GM10266 (cell line): ENCODE measurements around the gene PODNL1.

Source experiments
- DNase-seq: peaks from one replicate; pipeline ENCODE4 v3.0.0; 2012; ENCODE audit errors: extremely low spot score
- TF ChIP-seq, protein P1 (sequence below): IDR thresholded peaks from 2 replicates; pipeline ENCODE4 v1.5.1; 2012; ENCODE audit warnings: mild to moderate bottlenecking, low read depth; ENCODE audit not compliant: control insufficient read depth, insufficient read depth; ENCODE audit errors: missing control alignments

PODNL1 gene

GRCh38 chr19:13984186-13984585 lies 46.0 kb upstream of the PODNL1 start:
- TF ChIP-seq, protein P1, sequence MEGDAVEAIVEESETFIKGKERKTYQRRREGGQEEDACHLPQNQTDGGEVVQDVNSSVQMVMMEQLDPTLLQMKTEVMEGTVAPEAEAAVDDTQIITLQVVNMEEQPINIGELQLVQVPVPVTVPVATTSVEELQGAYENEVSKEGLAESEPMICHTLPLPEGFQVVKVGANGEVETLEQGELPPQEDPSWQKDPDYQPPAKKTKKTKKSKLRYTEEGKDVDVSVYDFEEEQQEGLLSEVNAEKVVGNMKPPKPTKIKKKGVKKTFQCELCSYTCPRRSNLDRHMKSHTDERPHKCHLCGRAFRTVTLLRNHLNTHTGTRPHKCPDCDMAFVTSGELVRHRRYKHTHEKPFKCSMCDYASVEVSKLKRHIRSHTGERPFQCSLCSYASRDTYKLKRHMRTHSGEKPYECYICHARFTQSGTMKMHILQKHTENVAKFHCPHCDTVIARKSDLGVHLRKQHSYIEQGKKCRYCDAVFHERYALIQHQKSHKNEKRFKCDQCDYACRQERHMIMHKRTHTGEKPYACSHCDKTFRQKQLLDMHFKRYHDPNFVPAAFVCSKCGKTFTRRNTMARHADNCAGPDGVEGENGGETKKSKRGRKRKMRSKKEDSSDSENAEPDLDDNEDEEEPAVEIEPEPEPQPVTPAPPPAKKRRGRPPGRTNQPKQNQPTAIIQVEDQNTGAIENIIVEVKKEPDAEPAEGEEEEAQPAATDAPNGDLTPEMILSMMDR = no peak
- DNase-seq = no peak

- TF ChIP-seq, protein P1 = no peak
- no peak for DNase-seq
Measured at GRCh38 chr19:13983213-13983889, 45.1 kb upstream of the PODNL1 start.

DNA sequence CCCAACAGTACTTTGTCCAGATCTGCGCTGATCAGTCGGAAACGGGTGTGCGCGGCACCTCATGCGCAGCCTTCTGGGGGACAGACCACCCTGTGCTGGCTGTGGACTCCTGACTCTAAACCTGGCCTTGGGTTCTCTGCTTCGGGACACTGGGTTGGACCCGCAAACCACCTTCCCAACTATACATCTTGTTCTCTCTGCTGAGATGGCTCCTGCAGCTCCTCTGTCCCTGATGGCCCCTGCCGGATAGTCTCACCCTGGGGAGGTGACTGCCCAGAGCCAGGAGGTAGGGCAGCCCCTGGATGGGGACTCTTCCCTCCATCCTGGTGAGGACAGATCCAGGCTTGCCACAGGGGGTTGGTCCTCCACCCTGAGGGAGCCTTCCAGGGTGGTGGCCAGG lies 44.6 kb upstream of the PODNL1 start:
- TF ChIP-seq, protein P1 = no peak
- no peak for DNase-seq

GRCh38 chr19:13981988-13982501 lies 43.8 kb upstream of the PODNL1 start:
- TF ChIP-seq, protein P1 = no peak
- DNase-seq = no peak

DNA sequence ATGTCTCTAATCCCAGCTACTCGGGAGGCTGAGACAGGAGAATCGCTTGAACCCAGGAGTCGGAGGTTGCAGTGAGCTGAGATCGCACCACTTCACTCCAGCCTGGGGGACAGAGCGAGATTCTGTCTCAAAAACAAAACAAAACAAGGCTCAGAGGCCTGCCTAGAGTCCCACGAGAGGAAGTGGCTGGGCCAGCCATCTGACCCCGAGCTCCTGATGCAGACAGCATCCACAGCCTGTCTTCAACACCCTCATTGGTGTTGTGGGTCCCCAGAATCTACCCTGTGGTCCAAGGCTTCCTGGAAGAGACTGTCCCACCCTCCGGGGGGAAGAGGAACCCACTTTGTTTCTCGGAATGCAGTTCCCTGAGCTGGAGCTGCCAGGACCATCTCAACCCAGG lies 43.2 kb upstream of the PODNL1 start:
- no peak for DNase-seq
- TF ChIP-seq, protein P1 = no peak

- TF ChIP-seq, protein P1 = no peak
- no peak for DNase-seq
Measured at GRCh38 chr19:13981021-13981420, 42.8 kb upstream of the PODNL1 start.

GRCh38 chr19:13980340-13980739 lies 42.1 kb upstream of the PODNL1 start:
- no peak for DNase-seq
- TF ChIP-seq, protein P1 = no peak
